Stimulated activated CD8-positive, alpha-beta memory T cell treated with anti-CD3 and anti-CD28 coated beads, Interleukin-12 subunit alpha, Interleukin-12 subunit beta, amount 100 ng/mL, for 4 hours (primary cell): ENCODE data around the gene NRSN1.

ENCODE experiments used
- DNase-seq: peaks from one replicate; pipeline ENCODE4 v3.0.0-alpha.2; 2020; ENCODE audit warnings: low read depth

Gene NRSN1, protein sequence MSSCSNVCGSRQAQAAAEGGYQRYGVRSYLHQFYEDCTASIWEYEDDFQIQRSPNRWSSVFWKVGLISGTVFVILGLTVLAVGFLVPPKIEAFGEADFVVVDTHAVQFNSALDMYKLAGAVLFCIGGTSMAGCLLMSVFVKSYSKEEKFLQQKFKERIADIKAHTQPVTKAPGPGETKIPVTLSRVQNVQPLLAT

DNA sequence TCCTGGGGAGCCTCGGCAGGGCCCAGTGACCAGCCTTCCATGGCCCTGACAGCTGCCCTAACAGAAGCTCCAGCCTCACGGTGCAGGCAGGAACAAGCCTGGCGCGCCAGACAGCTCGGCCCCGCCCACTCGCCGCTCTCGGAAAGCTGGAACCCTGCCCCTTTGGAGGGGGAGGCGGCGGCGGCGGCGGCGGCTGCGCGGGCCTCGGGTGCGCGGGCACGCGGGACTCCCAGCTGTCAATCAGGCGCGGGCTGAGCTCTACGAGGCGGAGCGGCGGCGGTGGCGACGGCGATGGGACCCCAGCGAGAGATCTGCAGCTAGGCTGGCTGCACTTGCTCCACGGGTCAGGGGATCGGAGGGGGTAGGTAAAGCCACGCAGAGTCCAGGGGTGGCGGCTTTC, at the start of gene NRSN1:
TSS of gene NRSN1 (plus strand) at position 236 of the 400 bp plus-strand sequence. CDS start 8,113 bp downstream, outside the sequence.
- no peak for DNase-seq

DNA sequence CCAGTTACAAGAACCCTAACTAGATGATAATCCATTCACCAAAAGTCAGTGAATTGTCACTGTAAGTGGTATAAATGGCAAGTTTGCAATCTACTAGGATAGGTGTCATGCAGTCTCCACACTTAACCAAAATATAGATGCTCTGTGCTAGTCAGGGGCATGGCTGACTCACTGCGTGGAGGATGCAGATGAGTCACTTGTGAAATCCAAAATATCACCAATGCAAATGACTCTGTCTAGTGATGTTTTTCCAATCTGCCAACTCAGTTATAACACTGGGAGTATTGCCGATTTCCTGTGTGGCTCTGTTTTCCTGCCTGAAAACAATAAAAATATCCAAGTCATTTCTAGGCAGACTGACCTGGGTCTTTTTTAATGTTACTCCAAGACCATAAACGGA, 47.8 kb upstream of the NRSN1 start:
- DNase-seq = no peak

DNA sequence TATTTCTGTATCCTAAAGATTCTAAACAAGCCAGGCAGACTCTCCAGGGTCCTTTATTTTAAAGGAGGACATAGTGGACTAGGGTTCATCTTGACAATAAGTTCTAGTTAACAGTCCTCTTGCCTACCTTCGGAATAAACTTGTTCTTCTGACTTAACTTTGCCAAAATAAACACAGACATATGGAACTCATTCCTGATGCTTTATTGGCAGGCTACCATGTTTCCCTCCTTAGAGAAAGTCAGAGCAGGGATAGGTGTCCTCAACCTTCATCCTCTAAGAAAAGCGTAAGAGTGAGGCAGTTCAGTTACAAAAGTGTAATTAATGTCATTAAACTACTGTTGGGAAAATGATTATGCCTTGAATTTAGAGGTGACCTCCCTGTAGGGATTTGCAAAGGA, 46.9 kb upstream of the NRSN1 start:
- DNase-seq = no peak

DNA sequence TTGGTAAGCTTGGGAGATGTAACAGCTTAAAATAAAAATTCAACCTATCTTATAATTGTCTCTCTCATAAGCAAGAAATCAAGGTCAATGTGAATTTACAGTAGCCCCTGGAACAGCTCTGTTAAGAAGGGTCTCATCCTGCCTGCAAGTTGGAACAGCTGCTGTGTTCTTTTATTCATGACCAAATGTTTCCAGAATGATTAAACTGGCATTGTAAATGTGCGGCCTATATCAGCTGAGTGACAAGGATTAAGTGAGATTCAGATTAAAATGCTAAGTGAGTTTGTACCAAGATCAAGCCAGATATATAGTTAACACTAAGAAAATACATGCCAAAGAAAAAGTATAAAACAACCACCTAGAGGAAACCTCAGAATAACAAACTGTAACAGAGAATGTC, 45.3 kb upstream of the NRSN1 start:
- no peak for DNase-seq

DNA sequence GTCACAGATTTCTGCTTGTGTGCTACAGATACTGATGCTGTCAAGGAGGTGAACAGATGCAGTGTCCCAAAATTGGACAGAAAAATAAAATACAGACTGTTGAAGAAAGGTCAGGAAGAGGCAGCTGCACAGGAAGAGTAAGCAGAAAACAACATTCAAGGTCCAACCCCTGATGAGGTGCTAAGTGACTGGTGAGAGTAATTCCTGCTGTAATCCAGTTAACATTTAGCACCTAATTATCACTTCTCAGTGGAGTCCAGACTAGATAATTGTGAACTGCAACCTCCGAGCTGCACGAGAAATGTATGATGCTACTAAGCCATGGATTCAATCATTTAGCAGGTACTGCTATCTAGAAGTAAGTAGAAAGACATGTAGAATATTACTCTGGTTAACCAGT, 36.3 kb upstream of the NRSN1 start:
- DNase-seq = no peak

DNA sequence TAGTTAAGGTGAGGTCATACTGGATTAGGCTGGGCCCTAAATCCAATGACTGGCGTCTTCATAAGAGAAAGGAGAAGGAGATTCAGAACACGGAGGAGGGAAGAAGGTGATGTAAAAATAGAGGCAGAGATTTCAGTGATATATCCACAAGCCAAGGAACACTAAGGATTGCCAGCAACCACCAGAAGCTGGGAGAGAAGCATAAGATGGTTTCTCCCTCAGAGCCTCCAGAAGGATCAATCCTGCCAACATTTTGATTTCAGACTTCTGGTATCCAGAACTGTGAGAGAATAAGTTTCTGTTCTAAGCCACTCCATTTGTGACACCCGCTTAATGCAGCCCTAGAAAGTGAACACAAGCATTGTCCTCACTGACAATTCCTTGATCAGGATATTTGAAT, 33.6 kb upstream of the NRSN1 start:
- no peak for DNase-seq

DNA sequence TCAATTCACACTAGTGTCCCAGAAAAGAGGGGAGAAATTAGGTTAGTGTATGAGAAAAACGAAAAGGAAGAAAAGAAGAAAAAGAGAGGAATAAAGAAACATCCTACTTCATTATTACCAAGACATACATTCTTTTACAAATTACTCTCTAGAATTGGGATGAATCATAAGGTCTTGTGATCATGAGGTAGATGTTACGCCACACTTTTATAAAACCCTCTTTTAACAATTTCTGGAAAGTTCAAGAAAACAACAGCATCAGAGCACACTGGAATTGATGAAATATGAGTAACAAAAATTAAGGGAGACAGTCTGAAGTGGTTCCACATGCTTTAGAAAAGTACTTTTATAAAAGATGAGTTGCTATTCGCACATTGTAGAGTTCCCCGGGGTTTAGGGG, 32.6 kb upstream of the NRSN1 start:
- DNase-seq = no peak

DNA sequence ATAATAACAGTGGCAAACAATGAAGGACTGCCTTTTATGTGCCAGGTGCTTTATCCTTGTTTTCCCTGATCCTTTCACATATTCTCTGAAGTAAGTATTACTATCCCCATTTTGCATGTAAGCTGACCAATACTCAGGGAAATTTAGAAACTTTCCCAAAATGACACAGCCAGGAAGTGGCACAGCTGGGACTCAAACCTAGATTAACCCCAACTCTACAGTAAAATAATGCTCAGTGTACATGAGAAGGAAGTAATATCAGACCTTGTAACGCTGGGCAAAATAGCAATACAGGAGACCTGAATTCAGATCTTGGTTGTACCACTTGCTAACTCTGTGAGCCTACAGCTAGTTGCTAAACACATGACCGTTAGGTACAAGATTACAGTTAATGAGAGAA, 26.8 kb upstream of the NRSN1 start:
- no peak for DNase-seq

DNA sequence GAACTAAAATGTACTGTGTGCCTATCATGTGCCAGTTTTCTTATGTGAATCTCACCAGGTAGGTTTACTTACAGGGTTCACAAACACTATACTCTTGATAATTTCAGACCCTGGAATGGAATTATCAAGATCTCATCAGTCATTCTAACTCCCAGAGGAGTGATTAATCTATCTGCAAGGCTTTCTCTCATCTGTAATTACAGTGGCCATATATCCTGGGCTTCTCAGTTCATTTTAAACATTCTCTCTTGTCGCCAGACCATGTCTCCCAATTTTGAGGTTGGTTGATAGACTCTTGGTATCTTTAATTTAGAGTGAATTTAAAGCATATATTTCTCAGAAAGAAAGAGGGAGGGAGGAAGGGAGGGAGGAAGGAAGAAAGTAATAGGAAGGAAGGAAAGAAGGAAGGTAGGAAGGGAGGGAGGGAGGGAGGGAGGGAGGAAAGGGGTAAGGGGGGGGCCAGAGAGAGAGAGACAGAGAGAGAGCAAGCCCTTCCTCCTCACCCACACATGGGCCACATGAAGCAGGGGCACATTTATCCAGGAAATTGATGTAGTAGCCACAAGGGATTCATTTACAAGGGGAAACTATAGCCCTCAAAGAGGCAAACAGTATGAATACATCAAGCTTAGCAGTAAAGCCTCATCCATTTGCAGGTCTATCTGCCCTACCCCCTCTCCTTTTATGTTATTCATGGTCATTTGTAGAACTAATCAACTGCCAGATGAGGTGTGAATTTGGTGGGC, 25.8 kb upstream of the NRSN1 start:
- DNase-seq = no peak

DNA sequence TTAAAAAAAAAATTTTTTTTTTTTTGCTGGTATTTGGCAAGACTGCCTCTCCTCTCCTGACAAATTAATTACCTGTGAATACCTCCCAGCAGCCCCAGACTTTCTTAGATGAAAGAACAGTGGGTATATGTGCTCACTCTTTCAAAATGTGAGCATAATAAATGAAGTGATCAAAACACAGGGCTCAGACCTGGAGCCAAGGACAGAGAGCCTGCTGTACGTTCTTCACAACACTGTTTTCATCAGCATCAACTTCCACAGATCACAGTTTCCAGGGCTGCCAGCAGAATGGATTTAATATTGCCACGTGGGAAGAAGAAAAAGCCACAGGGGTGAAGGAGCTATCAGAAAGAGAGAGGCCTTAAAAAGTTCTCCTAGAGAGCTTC, 25.3 kb upstream of the NRSN1 start:
- no peak for DNase-seq

DNA sequence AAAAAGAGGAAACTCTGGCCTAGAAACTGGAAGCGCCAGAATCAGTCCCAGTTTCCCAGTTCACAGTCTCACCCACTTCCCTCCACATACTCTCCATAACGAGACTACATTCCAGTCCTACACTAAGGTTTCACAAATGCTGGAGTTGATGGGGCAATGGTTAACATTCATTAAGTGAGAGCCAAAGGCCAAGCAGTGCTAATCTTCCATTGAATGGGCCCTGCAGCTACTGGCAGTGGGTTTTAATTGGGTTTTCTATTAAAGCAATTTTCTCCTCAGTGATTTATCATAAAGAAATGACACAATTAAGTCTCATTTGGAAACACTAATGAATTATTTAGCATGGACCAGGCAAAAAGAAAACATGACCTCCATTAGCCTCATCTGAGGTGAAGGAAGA, 20.8 kb upstream of the NRSN1 start:
- no peak for DNase-seq

DNA sequence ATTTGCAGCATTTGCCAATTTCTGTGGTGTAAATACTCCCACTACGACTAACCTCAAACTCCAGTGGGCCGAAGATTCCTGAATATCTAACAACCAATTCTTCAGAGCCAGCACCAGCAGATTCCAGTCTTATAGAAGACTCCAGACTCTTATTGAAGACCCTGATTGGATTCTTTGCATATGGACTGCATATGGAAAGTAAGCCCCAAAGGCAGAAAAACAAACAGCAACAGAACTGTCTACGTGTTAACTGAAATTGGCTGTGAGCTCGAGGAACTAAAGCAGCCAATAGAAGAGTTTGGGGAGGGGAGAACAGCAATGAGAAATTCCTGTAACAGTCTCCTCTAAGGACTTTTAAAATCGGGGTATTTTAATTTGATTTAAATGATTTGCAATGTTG, 19.7 kb upstream of the NRSN1 start:
- no peak for DNase-seq

DNA sequence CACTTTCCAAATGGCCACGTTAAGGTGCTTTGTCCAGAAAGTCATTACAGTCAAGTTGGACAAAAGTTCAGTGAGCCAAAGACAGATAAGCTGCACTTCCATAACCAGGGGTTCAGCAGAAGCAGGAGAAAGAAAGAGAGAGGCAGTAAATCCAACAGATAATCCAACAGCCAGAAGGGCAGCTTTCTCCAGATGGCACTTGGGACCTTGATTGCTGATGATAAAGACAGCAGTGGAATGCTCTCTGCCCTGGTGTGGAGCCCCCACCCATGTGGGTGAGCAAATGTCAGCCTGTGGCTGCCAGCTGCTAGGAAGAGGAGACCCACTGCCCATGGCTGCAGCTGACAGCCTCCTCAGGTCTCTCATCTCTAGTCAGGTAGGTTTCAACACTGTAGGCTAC, 18.7 kb upstream of the NRSN1 start:
- no peak for DNase-seq

DNA sequence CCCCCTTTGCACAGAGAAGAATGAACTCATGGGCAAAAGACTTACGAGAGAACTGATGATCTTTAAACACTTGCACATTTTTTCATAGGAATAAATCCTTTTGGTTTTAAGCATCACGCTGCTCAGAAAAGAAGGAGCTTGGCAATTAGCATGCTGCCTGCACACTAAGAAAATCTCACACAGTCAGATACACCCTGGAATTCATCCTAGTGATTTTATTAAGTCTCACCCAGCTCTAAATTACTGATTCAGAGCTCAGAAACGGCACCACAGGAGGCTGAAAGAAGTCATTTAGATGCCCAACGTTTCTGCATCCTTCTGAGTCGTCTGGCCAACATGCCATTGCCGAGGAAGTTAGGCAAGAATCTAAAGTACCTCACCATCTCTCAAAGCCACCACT, 18.0 kb upstream of the NRSN1 start:
- DNase-seq = no peak

DNA sequence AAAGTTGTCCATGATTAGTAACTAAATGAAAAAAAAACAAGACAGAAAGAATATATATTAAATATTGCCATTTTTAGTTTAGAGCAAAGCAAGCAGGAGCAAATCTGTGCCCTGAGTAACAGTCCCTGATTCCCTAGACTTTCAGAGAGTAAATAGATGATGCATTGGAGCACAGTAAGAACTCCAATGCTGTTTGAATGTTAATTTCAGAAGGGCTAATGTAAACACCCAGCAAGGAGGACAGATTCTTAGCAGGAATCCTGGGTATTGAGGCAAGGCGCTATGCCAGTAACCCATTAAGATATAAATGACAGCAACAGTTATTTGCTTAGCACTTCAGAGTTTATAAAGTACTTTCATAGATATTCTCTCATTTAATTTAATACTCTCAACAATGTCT, 15.6 kb upstream of the NRSN1 start:
- DNase-seq = no peak

DNA sequence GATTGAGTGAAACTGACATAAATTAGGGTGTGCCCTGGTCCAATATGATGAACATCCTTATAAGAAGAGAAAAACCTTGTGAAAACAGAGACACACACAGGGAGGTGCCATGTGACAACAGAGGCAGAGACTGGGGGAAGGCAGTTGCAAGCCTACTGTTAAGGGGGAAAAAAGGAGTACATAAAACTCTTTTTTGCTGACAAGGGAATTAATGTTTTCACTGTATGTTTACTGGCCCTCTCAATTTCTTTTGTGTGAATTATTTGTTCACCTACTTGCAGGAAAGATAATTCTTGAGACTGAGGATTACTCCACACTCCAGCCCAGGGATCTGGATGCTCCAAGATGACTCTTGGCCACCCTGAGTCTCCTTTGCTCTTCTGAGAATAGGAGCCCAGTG, 12.1 kb upstream of the NRSN1 start:
- DNase-seq = no peak

DNA sequence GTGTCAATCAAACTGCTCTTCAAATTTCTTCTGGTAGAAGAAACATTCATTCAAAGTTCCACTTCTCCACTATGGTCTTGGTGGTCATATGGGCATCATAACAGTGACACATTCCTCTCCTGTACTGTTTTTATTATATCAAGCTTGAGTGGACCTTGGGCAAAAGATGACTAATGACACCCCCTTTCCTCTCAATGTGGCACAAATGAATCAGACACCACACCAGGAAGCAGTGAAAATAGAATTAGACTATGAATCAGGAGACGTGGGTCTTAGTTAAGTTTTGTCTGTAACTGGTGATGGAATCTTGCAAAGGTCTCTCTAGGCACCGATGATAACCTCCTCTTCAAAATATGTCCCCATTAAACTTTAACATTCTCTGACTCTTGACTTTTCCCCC, 9.0 kb upstream of the NRSN1 start:
- no peak for DNase-seq

DNA sequence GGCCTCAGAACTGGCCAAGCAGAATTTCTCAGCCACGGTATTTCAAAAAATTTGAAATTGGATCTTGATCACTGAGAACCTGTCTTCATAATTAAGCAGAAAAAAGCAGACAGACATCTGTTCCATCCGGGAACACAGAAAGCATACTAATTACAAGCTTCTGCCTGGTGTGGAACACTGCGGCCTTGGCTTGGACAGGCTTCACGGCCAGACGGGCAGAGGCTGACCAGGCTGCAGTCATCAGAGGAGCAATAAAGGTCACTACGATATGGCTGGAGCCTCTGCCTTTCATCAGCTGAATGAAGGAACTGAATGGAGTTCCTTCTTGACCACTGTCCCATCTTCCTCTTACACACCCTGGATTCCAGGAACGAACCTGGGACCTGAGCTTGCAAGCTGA, 3.9 kb upstream of the NRSN1 start:
- DNase-seq = no peak

DNA sequence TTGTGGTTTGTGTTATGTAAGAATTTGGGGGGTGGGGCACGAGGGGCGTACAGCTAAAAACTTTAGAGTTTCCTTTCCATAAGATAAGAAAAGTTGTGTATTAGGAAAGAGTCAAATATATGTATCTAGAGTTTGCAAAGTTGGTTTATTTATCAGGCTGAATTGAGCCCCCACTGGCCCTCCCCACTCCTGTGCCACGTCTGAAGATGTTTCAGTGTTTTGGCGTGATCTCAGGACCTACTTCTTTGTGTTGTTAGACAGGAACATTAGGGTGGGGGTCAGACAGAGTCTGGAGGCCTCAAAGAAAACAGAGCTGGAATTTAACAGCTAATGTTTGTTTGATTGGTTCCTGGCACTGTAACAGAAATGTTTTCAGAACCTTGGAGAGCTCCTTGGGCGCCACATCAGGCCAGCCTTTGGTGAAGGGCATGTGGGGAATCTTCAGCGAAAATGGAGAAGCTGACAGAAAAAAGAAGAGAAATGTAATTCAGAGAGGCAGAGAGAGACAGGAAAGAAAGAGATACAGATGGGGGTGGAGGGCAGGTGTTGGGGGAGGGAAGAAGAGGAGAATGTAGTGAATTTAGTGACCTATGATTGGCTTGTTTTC, 674 bp downstream of the NRSN1 start:
- DNase-seq = no peak

DNA sequence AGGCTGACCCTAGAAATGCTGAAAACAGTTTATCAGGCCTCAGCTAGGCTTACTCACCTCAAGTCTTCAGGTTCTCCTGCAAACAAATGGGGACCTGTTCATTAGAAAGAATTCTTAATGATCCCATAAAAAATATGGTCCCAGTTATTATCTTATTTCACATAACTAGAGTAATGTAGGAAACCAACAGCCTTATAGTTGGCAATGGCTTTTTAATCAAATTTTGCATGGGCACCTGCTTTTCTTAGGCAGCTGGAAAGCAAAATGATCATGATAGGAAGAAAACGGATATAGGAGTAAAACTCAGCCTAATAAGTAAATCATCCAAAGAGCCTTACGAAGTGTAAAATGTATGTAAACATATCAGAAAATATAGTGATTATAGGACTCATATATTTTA, 1.3 kb downstream of the NRSN1 start:
- no peak for DNase-seq

DNA sequence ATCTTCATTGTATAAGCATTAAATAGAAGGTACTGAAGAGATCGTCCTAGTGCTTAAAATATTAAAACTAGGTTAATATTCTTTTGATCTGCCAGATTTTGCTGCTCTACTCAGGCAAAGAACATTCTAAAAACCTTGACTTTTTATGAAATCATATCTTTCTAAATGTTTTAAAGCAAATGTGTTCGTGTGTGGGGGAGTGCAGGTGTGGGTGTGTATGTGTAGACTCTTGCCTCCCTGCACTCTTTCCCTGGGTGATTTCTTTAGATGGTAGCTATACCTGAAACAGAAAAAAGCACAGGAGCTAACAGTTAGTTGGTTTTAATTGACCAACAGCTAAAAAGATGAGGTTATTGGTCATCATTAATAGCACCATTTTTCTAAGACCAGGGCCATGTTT, 5.7 kb downstream of the NRSN1 start:
- no peak for DNase-seq

DNA sequence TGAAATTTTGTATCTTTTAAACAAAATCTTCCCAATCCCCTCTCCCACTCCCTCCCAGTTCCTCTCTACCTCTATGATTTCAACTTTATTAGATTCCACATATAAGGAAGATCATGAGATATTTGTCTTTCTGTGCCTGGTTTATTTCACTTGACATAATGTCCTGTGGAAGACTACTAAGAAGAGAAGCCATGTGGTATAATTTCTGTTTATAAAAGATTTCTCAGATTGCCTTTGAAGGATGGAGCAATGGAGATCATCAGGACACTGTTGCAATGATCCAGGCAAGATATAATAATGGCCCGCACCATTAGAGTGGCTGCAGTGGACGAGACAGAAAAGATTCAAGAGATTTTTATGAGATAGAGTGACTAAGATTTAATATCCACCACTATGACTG, 13.1 kb downstream of the NRSN1 start:
- DNase-seq = no peak

DNA sequence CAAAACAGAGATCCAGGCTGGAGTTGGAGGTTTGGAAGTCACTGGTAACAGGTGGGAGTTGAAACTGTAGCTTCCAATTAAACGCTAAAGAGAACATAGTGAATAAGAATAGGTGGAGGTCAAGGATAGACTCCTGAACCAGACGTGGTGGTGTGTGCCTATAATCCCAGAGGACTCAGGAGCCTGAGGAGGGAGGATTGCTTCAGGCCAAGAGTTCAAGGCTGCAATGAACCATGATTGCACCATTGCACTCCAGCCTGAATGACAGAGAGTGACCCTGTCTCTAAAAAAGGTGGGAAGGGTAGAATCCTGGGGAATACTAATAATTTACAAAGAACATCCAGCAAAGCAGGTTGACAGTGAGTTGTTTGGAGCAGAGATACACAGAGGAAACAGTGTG, 13.6 kb downstream of the NRSN1 start:
- no peak for DNase-seq

DNA sequence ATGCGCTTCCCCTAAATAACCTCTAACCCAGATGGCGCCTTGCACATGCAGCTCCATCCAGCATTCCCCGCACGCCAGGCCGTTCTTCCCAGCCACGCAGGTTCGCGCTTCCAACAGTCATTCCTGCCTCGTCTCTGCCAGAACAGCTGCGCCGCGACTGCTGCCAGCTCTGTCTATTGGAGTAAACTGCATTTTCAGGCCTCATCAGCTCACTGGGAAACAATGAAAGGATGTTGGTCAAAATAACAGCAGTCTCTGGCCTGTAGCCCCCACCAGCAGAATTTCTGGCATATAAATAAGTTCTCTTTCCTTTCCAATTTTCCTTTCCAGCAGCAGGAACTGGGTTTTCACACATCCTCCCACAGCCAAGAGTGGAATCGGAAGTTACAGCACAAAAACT, 14.6 kb downstream of the NRSN1 start:
- DNase-seq = no peak
